Esophagus muscularis mucosa (tissue), 4 donors: ENCODE measurements around the gene OR5AN1. TPM values are rescaled to one million over a fixed set of nuclear protein-coding genes. Genes with fewer than 3 reads are reported as not detected.

Source experiments
- DNase-seq: peaks from one replicate; pipeline ENCODE4 v3.0.0-alpha.2; 2017; ENCODE audit errors: extremely low spot score
- H3K27ac ChIP-seq, 4 donors: fragments of 200-600 bp; sonication (generic); replicated peaks in 1 of 4; 1 replicate in 3 of 4; 2 replicates in 1 of 4; pipeline ENCODE4 v1.5.1; 2016 to 2019; ENCODE audit warnings: mild to moderate bottlenecking in 1 of 4
- H3K27me3 ChIP-seq, 4 donors: fragments of 200-600 bp; sonication (generic); one replicate each; pipeline versions ENCODE4 v1.5.1 to v1.6.0; 2016 to 2019
- H3K36me3 ChIP-seq, 4 donors: fragments of 200-600 bp; sonication (generic); one replicate each; pipeline ENCODE4 v1.5.1; 2016 to 2019
- H3K4me1 ChIP-seq, 4 donors: fragments of 200-600 bp; sonication (generic); one replicate each; pipeline ENCODE4 v1.5.1; 2016 to 2019
- H3K4me3 ChIP-seq, 4 donors: fragments of 200-600 bp; sonication (generic); 1 replicate in 2 of 4; 2 replicates in 2 of 4; pipeline ENCODE4 v1.5.1; 2016 to 2019; ENCODE audit warnings: mild to moderate bottlenecking in 4 of 4, moderate library complexity in 1 of 4
- H3K9me3 ChIP-seq, 4 donors: fragments of 200-600 bp; sonication (generic); 1 replicate in 3 of 4; 2 replicates in 1 of 4; pipeline ENCODE4 v1.5.1; 2016 to 2019
- CTCF ChIP-seq, 3 experiments: fragments of 200-600 bp in 2 of 3; fragments of 450-650 bp in 1 of 3; sonication (generic) in 2 of 3; IDR thresholded peaks; one replicate each; pipeline ENCODE4 v1.5.1; 2017 to 2019; ENCODE audit warnings: antibody characterized with exemption in 3 of 3, mild to moderate bottlenecking in 2 of 3, moderate library complexity in 1 of 3
- EP300 ChIP-seq: sonication (generic); formaldehyde crosslinking; IDR thresholded peaks from one replicate; pipeline ENCODE4 v1.6.1; 2017; ENCODE audit warnings: antibody characterized with exemption
- POLR2A ChIP-seq: fragments of 450-650 bp; IDR thresholded peaks from one replicate; pipeline ENCODE4 v1.6.1; 2017; ENCODE audit warnings: antibody characterized with exemption, moderate library complexity, mild to moderate bottlenecking, low read depth
- POLR2AphosphoS5 ChIP-seq, 2 donors: sonication (generic); formaldehyde crosslinking; IDR thresholded peaks; one replicate each; pipeline ENCODE4 v1.6.1; 2017; ENCODE audit warnings: antibody characterized with exemption in 2 of 2
- whole genome bisulfite sequencing: methylation state at CpG from one replicate; pipeline ENCODE4 v1.1.5; 2018; 5-methylcytosine and 5-hydroxymethylcytosine counted together
- intact Hi-C: fragments of 100-400 bp; cut with DNase I; formaldehyde crosslinking; loops from one replicate; pipeline ENCODE4 v1.15.1; 2023
- total RNA-seq, 4 donors: library from RNA; depleted of rRNA; stranded (reverse); fragments of >200 nt; gene quantifications; one replicate each; pipeline versions ENCODE4 v1.1.0 to v1.2.1, GENCODE V29; 2016

OR5AN1 gene
- total RNA-seq, 4 donors from 2014 or later: not detected

- WGBS: 57% methylated on average over 2 of the region's 2 CpGs
- Histone ChIP-seq H3K27me3 (no peaks in the 10 kb centered on the region), H3K4me1 (no peaks in the 10 kb centered on the region), H3K9me3 (peaks cover 0 to 11% (median 3%) of the 10 kb centered on the region in 4 donors), H3K27ac (no peak overlapping the region), H3K4me3 (no peak overlapping the region), H3K36me3 (no peaks in the 10 kb centered on the region)
- no peak for DNase-seq
- intact Hi-C loops: no loop called here
- no peak for TF ChIP-seq EP300
- TF ChIP-seq POLR2AphosphoS5 (IDR thresholded peaks at IDR 0.05): no peak
- TF ChIP-seq CTCF (IDR thresholded peaks at IDR 0.05): no peak
- no peak for TF ChIP-seq POLR2A
These were observed 55.0 kb downstream of the OR5AN1 start for GRCh38 chr11:59413646-59414045.

- no peak overlapping the region for H3K27ac ChIP-seq
- 87% methylated on average over 1 of the region's 1 CpG for WGBS
- H3K4me1 ChIP-seq: no peaks in the 10 kb centered on the region
- no peaks in the 10 kb centered on the region for H3K36me3 ChIP-seq
- DNase-seq: no peak
- H3K27me3 ChIP-seq: no peaks in the 10 kb centered on the region
- intact Hi-C loops: no loop called here
- H3K4me3 ChIP-seq: no peak overlapping the region
- H3K9me3 ChIP-seq: peaks cover 0 to 5% (median under 1%) of the 10 kb centered on the region in 4 donors
- no peak for TF ChIP-seq POLR2AphosphoS5 (IDR thresholded peaks at IDR 0.05)
- no peak for TF ChIP-seq EP300
- no peak for TF ChIP-seq POLR2A
- no peak for TF ChIP-seq CTCF (IDR thresholded peaks at IDR 0.05)
These were observed 56.4 kb downstream of the OR5AN1 start for GRCh38 chr11:59415111-59415510.

GRCh38 chr11:59416613-59417012 lies 57.9 kb downstream of the OR5AN1 start:
- no peak for DNase-seq
- intact Hi-C loops: no loop called here
- Histone ChIP-seq H3K4me1 (no peaks in the 10 kb centered on the region), H3K4me3 (no peak overlapping the region), H3K36me3 (no peaks in the 10 kb centered on the region), H3K27me3 (no peaks in the 10 kb centered on the region), H3K27ac (no peak overlapping the region), H3K9me3 (no peaks in the 10 kb centered on the region)
- 84% methylated on average over 5 of the region's 5 CpGs for WGBS
- no peak for TF ChIP-seq CTCF (IDR thresholded peaks at IDR 0.05)
- no peak for TF ChIP-seq POLR2A
- TF ChIP-seq POLR2AphosphoS5 (IDR thresholded peaks at IDR 0.05): no peak
- TF ChIP-seq EP300: no peak

GRCh38 chr11:59417023-59417422 lies 58.3 kb downstream of the OR5AN1 start:
- no peaks in the 10 kb centered on the region for H3K36me3 ChIP-seq
- TF ChIP-seq POLR2A (no peak), POLR2AphosphoS5 (IDR thresholded peaks at IDR 0.05) (no peak), EP300 (no peak), CTCF (IDR thresholded peaks at IDR 0.05) (no peak)
- no peak for DNase-seq
- WGBS: 57% methylated on average over 5 of the region's 5 CpGs
- no peaks in the 10 kb centered on the region for H3K27me3 ChIP-seq
- no peaks in the 10 kb centered on the region for H3K4me1 ChIP-seq
- H3K9me3 ChIP-seq: no peaks in the 10 kb centered on the region
- no peak overlapping the region for H3K27ac ChIP-seq
- intact Hi-C loops: no loop called here
- no peak overlapping the region for H3K4me3 ChIP-seq

GRCh38 chr11:59418156-59418555 lies 59.5 kb downstream of the OR5AN1 start:
- no peak for DNase-seq

More at GRCh38 chr11:59418156-59418555, 59.5 kb downstream of the OR5AN1 start:
- Histone ChIP-seq H3K4me3 (no peak overlapping the region), H3K27ac (no peak overlapping the region), H3K27me3 (no peaks in the 10 kb centered on the region), H3K9me3 (no peaks in the 10 kb centered on the region), H3K4me1 (no peaks in the 10 kb centered on the region), H3K36me3 (no peaks in the 10 kb centered on the region)
- WGBS: 67% methylated on average over 2 of the region's 2 CpGs
- no peak for TF ChIP-seq POLR2AphosphoS5 (IDR thresholded peaks at IDR 0.05)
- intact Hi-C loops: no loop called here

Other genes starting within 250 kb of the OR5AN1 start
- gene FAM111A, start 216.0 kb upstream of the OR5AN1 start, total RNA-seq: 10 to 100 TPM in 3 of 4 donors, 1 to 10 TPM in 1; 8.9 to 22.4 (median 17.6) TPM
- 1 to 10 TPM; 3.1 to 8.8 (median 4.5) TPM for gene DTX4, start 186.8 kb upstream of the OR5AN1 start, total RNA-seq
- 10 to 100 TPM; 10.1 to 36.1 (median 14.8) TPM for gene MPEG1, start 146.0 kb upstream of the OR5AN1 start, total RNA-seq
- gene OR5A2, start 67.5 kb downstream of the OR5AN1 start, total RNA-seq: not detected
- not detected for gene OR5A1, start 77.6 kb downstream of the OR5AN1 start, total RNA-seq
- gene OR4D6, start 98.1 kb downstream of the OR5AN1 start, total RNA-seq: not detected
- gene OR4D10, start 114.4 kb downstream of the OR5AN1 start, total RNA-seq: not detected
- gene OR4D11, start 144.7 kb downstream of the OR5AN1 start, total RNA-seq: not detected
- gene OR4D9, start 152.6 kb downstream of the OR5AN1 start, total RNA-seq: not detected